Muscle of back (tissue), 11 donors: ENCODE results near the gene MOSMO. TPM values are rescaled to one million over a fixed set of nuclear protein-coding genes. Genes with fewer than 3 reads are reported as not detected.
"Not testable (repeated sequence)": the region's sequence is repeated elsewhere in the genome, so short reads cannot be mapped to it uniquely, and the experiment has no call there.

Source experiments
- DNase-seq, 3 donors: peaks; one replicate each; pipeline versions ENCODE4 v3.0.0 to v3.0.0-alpha.2; 2013
- polyA plus RNA-seq, 10 donors: library from polyadenylated mRNA; unstranded; fragments of 120-200 nt; gene quantifications; one replicate each; pipeline ENCODE4 v1.2.1, GENCODE V29; 2013; ENCODE audit not compliant: insufficient read length in 10 of 10

MOSMO gene
- polyA plus RNA-seq, 10 donors: 11.3 to 20.5 (median 14.0) TPM

- DNase-seq: no peak
Measured at GRCh38 chr16:22089910-22090309, 82.0 kb downstream of the MOSMO start.

- DNase-seq: no peak
Measured at GRCh38 chr16:22091721-22092120, 83.8 kb downstream of the MOSMO start.

GRCh38 chr16:22092143-22092933 is 84.4 kb downstream of the MOSMO start, which contains the start of gene VWA3A:
VWA3A (plus strand) TSS chr16:22092541; CDS start chr16:22092638, 97 bp downstream.
- DNase-seq: peak in 1 of 3 donors; percentile 16

GRCh38 chr16:22093331-22093730 is 85.4 kb downstream of the MOSMO start:
- no peak for DNase-seq

GRCh38 chr16:22093996-22094395 is 86.1 kb downstream of the MOSMO start:
- no peak for DNase-seq

- DNase-seq: peak; percentile 14 to 60 (median 21)
Measured at GRCh38 chr16:22098405-22099255, 90.7 kb downstream of the MOSMO start.

GRCh38 chr16:22099256-22099975 is 91.5 kb downstream of the MOSMO start:
- no peak for DNase-seq

GRCh38 chr16:22103441-22103840 is 95.5 kb downstream of the MOSMO start:
- no peak for DNase-seq

GRCh38 chr16:22109258-22109898 is 101.5 kb downstream of the MOSMO start:
- no peak for DNase-seq

GRCh38 chr16:22111629-22112028 is 103.7 kb downstream of the MOSMO start:
- not testable (repeated sequence) for DNase-seq

- no peak for DNase-seq
Measured at GRCh38 chr16:22116095-22116700, 108.3 kb downstream of the MOSMO start.

- DNase-seq: no peak
Measured at GRCh38 chr16:22117609-22118008, 109.7 kb downstream of the MOSMO start.

- DNase-seq: no peak
Measured at GRCh38 chr16:22120440-22120839, 112.5 kb downstream of the MOSMO start.

- DNase-seq: no peak
Measured at GRCh38 chr16:22122239-22122638, 114.3 kb downstream of the MOSMO start.

- no peak for DNase-seq
Measured at GRCh38 chr16:22123146-22123545, 115.2 kb downstream of the MOSMO start.

- no peak for DNase-seq
Measured at GRCh38 chr16:22123759-22124490, 116.0 kb downstream of the MOSMO start.

- no peak for DNase-seq
Measured at GRCh38 chr16:22124583-22125284, 116.8 kb downstream of the MOSMO start.

GRCh38 chr16:22126037-22126558 is 118.2 kb downstream of the MOSMO start:
- no peak for DNase-seq

- DNase-seq: not testable (repeated sequence)
Measured at GRCh38 chr16:22128537-22128936, 120.6 kb downstream of the MOSMO start.
